Activated B cell treated with CpG ODN at 0.5 μM for 24 hours (primary cell): Measurements from ENCODE around the gene NUP98. TPM values are rescaled to one million over a fixed set of nuclear protein-coding genes. Genes with fewer than 3 reads are reported as not detected.
A peak's percentile ranks its signal among the peaks of the same experiment; 100 is the strongest.

Experiments used
- ATAC-seq: fragments of 200-7000 bp; cut with Tn5 transposase; one replicate; pipeline ENCODE4 v1.10.0; 2021; ENCODE audit warnings: low read depth, mild to moderate bottlenecking, moderate library complexity
- CTCF ChIA-PET: fragments of 350-600 bp; sonication (Branson Sonifier 250); formaldehyde crosslinking; loops from one replicate; lab custom pipeline; 2021; ENCODE audit warnings: antibody characterized with exemption; lab: Charles Lee
- POLR2A ChIA-PET: fragments of 350-600 bp; sonication (Branson Sonifier 250); formaldehyde crosslinking; loops from one replicate; lab custom pipeline; 2021; ENCODE audit warnings: antibody characterized with exemption; lab: Charles Lee
- DNase-seq: peaks from one replicate; pipeline ENCODE4 v3.0.0; 2022
- H3K27ac Mint-ChIP-seq: one replicate; pipeline ENCODE4 v1.8.0; 2020; ENCODE audit warnings: mixed read lengths
- H3K27me3 Mint-ChIP-seq: one replicate; pipeline ENCODE4 v1.8.0; 2021; ENCODE audit warnings: mixed read lengths
- H3K36me3 Mint-ChIP-seq: one replicate; pipeline ENCODE4 v1.8.0; 2021; ENCODE audit warnings: low read depth, mixed read lengths
- H3K4me1 Mint-ChIP-seq: one replicate; pipeline ENCODE4 v1.8.0; 2021; ENCODE audit warnings: mixed read lengths
- H3K4me3 Mint-ChIP-seq: one replicate; pipeline ENCODE4 v1.8.0; 2020; ENCODE audit warnings: mild to moderate bottlenecking, mixed read lengths
- H3K9me3 Mint-ChIP-seq: one replicate; pipeline ENCODE4 v1.8.0; 2020; ENCODE audit warnings: mixed read lengths
- intact Hi-C: fragments of 100-400 bp; cut with micrococcal nuclease; formaldehyde crosslinking; loops from one replicate; pipeline ENCODE4 v1.15.1; 2024
- total RNA-seq: library from RNA; stranded (reverse); gene quantifications from 2 replicates; pipeline ENCODE4 v1.2.3, GENCODE V29; 2022
- TF ChIP-seq, protein P1 (sequence below): fragments of 200-600 bp; IDR thresholded peaks from one replicate; pipeline ENCODE4 v1.8.0; 2022; ENCODE audit warnings: antibody characterized with exemption, mild to moderate bottlenecking

The NUP98 gene
- total RNA-seq, 1 donor from 2014 or later = 117 TPM

DNA sequence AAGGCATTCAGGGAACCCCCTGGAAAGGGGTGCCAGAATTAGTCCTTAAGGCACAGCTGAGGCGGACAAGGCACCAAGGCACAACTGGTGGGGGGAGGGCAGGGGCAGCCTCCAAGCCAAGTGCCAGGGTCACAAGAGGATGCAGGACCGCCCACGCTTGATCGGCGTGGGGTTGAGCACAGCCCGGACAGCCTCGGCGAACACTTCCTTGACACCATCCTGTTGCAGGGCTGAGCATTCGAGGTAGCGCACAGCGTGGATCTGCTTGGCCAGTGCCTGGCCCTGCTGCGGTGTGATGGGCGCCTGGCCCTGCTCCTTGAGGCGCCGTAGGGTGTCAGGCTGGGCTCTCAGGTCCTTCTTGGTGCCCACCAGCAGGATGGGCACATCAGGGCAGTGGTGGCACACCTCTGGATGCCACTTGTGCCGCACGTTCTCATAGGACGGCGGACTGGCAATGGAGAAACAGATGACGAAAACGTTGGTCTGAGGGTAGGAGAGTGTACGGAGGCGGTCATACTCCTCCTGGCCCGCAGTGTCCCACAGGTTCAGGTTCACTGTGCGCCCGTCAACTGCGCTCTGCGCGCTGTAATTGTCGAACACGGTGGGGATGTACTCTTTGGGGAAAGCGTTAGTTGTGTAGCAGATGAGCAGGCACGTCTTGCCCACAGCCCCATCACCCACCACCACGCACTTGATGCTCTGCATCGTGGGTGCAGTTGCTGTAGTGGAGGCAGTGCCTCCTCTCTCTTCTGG is 30.3 kb upstream of the NUP98 start:
- Mint-ChIP-seq H3K9me3 (no peaks in the 10 kb centered on the region), H3K27me3 (no peaks in the 10 kb centered on the region), H3K4me1 (peaks cover 50% of the 10 kb centered on the region), H3K27ac (peak overlapping the region; percentile 43), H3K36me3 (peaks cover 67% of the 10 kb centered on the region), H3K4me3 (no peak overlapping the region)
- TF ChIP-seq, protein P1, sequence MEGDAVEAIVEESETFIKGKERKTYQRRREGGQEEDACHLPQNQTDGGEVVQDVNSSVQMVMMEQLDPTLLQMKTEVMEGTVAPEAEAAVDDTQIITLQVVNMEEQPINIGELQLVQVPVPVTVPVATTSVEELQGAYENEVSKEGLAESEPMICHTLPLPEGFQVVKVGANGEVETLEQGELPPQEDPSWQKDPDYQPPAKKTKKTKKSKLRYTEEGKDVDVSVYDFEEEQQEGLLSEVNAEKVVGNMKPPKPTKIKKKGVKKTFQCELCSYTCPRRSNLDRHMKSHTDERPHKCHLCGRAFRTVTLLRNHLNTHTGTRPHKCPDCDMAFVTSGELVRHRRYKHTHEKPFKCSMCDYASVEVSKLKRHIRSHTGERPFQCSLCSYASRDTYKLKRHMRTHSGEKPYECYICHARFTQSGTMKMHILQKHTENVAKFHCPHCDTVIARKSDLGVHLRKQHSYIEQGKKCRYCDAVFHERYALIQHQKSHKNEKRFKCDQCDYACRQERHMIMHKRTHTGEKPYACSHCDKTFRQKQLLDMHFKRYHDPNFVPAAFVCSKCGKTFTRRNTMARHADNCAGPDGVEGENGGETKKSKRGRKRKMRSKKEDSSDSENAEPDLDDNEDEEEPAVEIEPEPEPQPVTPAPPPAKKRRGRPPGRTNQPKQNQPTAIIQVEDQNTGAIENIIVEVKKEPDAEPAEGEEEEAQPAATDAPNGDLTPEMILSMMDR = no peak
- ATAC-seq = no peak
- intact Hi-C loops = no loop called here
- CTCF ChIA-PET = interaction anchor here (5.9 kb wide), 1 partner anchor 12 kb away, joined by 51 read pairs; the partner anchor contains the start of gene RHOG
- POLR2A ChIA-PET = interaction anchor here (0.6 to 6.0 kb wide), 4 partner anchors 11 to 28 kb away, joined by 4 to 91 read pairs (median 5); partner anchors contain the start of genes RHOG and STIM1
- no peak for DNase-seq

DNA sequence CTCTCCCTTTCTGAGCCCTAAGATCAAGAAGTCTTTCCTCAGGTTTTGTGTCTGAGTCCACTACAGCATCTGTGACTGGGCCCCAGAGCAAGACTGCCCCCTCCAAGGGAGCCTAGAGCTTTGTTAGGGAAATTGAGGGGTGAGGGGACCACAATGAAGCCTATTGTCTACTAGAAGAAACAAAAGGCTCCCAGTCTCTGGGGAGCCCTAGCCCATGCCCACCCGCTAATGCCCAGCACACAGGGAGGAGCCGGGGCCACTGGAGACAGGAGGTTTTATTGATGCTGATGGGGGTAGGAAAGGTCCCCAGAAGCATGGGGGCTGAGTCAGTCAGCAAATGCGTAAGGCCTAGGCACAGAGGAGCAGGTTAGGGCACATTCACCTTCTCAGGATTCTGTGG is 29.4 kb upstream of the NUP98 start:
- no peaks in the 10 kb centered on the region for H3K9me3 Mint-ChIP-seq
- intact Hi-C loops = no loop called here
- ChIA-PET POLR2A (interaction anchor here (1.5 to 6.0 kb wide), 2 partner anchors 12 to 28 kb away, joined by 5 to 91 read pairs; partner anchors contain the start of gene RHOG), CTCF (interaction anchor here (0.8 to 5.9 kb wide), 2 partner anchors 13 to 23 kb away, joined by 4 to 51 read pairs; partner anchors contain the start of gene RHOG)
- ATAC-seq = no peak
- H3K27me3 Mint-ChIP-seq = no peaks in the 10 kb centered on the region
- peaks cover 59% of the 10 kb centered on the region for H3K36me3 Mint-ChIP-seq
- peaks cover 41% of the 10 kb centered on the region for H3K4me1 Mint-ChIP-seq
- H3K4me3 Mint-ChIP-seq = no peak overlapping the region
- TF ChIP-seq, protein P1 = no peak
- no peak for DNase-seq
- H3K27ac Mint-ChIP-seq = no peak overlapping the region

DNA sequence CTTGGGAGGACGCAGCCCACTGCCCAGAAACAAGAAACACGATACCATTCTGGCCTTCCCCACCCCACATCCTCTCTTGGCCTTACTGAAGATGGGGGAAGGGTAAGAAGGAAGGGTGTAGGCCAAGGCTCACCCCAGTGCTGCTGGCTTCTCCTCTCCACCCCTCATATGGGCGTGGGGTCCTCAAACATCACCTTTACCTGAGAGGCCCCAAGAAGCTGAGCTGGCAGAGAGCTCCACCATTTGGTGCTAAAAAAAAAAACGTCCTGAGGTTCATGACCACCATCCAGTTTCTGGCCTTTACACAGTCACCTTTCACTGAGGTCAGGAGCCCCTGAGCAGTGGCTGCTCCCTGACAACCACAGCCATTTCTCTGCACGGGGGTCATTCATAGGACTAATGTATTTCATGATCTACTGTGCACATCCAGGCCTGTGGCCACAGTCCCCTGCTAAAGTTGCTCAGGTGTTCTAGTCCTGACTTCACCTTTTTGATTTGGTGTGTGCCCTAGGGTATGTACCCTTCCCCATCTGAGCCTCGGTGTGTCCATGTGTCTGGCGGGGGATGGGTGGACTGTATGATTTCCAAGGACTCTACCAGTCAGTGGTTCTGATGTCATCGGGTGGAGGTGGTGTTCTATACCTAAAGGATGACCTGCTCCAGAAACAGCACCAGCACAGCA is 28.3 kb upstream of the NUP98 start:
- peak overlapping the region; percentile 19 for H3K4me3 Mint-ChIP-seq
- intact Hi-C loops = no loop called here
- ChIA-PET CTCF (interaction anchor here (0.7 to 5.9 kb wide), 9 partner anchors 8 to 247 kb away, joined by 3 to 51 read pairs (median 5); partner anchors contain the start of genes RHOG and STIM1), POLR2A (interaction anchor here (0.6 to 6.0 kb wide), 6 partner anchors 12 to 29 kb away, joined by 4 to 91 read pairs (median 8); partner anchors contain the start of genes RHOG and STIM1)
- H3K9me3 Mint-ChIP-seq = no peaks in the 10 kb centered on the region
- DNase-seq (no peak), ATAC-seq (no peak)
- peaks cover 30% of the 10 kb centered on the region for H3K4me1 Mint-ChIP-seq
- H3K36me3 Mint-ChIP-seq = peaks cover 48% of the 10 kb centered on the region
- H3K27me3 Mint-ChIP-seq = no peaks in the 10 kb centered on the region
- TF ChIP-seq, protein P1 = no peak
- peak overlapping the region; percentile 42 for H3K27ac Mint-ChIP-seq

DNA sequence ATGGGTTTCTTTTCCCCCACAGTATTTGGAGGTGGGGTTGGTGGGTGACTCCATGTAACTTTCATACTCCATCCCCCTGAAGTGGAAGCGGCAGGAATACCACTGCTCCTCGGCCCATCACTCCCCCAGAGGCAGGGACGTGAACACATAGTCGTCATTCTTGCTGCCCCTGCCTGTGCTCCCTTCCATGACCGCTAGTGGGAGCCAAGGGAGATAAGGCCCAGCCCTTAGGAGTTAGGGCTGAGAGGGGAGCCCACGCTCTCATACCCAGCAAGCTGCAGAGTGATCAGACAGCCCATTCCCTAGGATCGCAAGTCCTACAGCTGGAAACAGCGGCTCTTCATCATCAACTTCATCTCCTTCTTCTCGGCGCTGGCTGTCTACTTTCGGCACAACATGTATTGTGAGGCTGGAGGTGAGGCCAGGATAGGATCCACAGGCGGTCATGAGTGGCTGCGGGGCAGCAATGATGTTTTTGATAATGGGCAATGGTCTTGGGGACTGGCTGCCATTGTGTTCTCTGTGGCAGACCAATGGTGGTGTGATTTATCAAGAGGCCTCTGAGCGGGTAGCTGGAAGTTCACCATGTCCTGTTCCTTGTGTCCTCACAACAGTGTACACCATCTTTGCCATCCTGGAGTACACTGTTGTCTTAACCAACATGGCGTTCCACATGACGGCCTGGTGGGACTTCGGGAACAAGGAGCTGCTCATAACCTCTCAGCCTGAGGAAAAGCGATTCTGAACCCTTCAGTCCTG is 27.5 kb upstream of the NUP98 start:
- Mint-ChIP-seq H3K4me3 (no peak overlapping the region), H3K4me1 (peaks cover 28% of the 10 kb centered on the region), H3K36me3 (peaks cover 41% of the 10 kb centered on the region)

More for the DNA sequence above, 27.5 kb upstream of the NUP98 start:
- Mint-ChIP-seq H3K9me3 (no peaks in the 10 kb centered on the region), H3K27me3 (no peaks in the 10 kb centered on the region), H3K27ac (peak overlapping the region; percentile 42)
- ChIA-PET POLR2A (interaction anchor here (0.6 to 6.0 kb wide), 6 partner anchors 12 to 29 kb away, joined by 4 to 91 read pairs (median 8); partner anchors contain the start of genes RHOG and STIM1), CTCF (interaction anchor here (0.7 to 5.9 kb wide), 9 partner anchors 9 to 247 kb away, joined by 3 to 51 read pairs (median 5); partner anchors contain the start of genes RHOG and STIM1)
- ATAC-seq = peak; percentile 98
- intact Hi-C loops = loop anchor here (1.0 kb wide), 2 partner anchors 16 to 247 kb away; no protein-coding TSS in a partner anchor
- TF ChIP-seq, protein P1 = peak; percentile 48
- peak; percentile 70 for DNase-seq
